Midbrain (tissue), 1 donor: ENCODE results near the gene SYCE3.
"Not testable (repeated sequence)": the region's sequence is repeated elsewhere in the genome, so short reads cannot be mapped to it uniquely, and the experiment has no call there.

Experiments used
- DNase-seq: peaks from one replicate; lab custom pipeline; 2025; lab: John Stamatoyannopoulos, UW

SYCE3 gene

DNA sequence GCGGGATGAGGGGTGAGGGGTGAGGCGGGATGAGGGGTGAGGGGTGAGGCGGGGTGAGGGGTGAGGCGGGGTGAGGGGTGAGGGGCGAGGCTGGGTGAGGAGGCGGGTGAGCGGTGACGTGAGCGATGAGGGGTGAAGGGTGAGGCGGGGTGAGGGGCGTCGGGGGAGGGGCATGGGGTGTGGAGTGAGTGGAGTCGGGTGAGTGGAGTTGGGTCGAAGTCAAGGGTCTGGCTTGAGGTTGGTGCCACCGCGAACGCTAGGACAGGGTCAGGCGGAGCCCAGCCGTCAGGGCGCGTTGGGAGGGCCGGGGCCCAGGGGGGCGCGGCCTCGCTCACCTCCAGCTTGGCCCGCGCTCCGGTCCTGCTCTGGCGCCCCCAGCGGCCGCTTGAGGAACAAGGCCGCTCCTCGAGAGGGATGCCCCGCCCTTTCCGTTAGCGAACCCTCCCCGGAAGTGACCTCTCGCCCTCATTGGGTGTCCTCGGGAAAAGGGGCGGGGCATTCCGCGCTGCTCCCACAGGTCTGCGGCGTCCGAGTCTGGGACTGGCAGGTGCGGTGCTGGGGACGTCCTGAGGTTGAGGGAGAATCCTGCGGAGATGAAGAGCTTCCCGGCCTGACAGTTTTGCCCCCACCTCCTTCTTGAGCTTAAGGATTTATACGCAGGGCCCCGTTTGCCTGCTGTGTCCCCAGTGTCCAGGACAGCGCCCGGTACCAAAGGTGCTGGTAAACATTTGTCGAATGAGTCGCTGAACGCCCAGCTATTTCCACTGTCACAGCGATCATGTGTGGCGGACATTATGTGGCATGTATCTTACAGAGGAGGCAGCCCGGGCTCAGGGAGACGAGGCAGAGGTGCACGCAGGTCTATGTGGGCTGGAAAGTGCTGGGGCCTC is at the start of gene SYCE3:
TSS of gene SYCE3 (minus strand) at position 397 of the 890 bp plus-strand sequence. CDS start 6,514 bp downstream, outside the sequence.
- DNase-seq, result peak; percentile 97

DNA sequence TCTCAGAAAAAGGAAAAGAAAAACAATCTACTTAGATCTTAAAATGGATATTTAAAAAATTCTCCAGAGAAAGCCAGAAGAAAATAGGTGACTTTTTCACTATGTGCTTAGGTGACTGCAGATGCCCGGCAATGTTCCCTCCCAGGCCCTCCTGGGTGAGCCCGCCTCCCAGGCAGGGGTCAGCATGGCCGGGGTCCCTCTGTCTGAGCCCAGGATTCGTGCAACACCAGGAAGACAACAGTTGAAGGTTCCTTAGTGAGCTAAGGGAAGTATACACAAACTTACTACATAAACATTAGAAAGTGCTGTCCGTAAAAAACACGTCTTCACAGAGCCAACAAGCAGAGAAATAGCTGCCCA is 49.4 kb upstream of the SYCE3 start:
- no peak for DNase-seq

DNA sequence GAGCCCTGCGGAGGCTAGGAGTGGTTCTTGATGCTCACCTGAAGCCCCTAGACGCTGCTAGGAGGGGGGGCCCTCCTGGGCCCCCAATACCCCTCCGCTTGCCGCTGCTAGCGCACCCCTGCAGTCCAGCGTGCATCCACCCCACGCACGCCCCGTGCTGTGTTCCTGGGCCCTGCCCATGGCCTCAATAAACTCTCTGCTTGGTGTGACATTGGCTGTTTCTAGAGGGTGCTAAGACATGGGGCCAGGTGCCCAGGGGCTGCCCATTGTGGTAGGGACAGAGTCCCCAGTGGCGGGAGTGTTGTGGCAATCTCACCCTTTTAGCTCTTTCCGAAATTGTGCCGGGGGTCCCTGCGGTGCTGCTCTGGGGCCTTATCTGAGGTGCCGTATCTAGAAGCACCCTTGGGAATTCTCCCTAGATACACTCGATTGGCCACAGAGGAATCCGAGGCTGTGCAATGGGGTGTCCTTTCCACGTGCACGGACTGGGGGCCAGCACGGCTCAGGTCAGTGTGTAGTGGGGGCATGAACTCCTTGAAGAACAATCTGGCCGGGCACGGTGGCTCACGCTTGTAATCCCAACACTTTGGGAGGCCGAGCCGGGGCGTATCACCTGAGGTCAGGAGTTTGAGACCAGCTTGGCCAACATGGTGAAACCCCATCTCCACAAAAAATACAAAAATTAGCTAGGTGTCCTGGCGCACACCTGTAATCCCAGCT is 48.8 kb upstream of the SYCE3 start:
- no peak for DNase-seq

GRCh38 chr22:50610581-50610980 is 47.9 kb upstream of the SYCE3 start:
- DNase-seq, result no peak

DNA sequence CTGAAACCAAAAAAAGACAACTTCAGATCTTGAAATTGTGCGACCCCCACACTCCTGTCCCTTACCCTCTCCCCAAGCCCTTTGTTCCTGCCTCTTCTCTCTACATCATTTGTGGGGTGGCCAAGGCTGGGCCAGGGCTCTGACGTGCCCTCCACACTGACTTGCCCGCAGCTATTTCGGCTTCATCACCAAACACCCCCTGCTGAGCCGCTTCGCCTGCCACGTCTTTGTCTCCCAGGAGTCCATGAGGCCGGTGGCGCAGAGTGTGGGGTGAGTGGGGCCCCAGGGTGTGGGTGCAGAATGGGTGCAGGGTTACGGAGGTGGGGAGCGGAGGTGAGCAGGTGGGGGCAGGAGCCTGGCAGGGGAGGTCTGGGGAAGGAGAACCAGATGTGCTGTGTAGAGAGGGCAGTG is 47.3 kb upstream of the SYCE3 start:
- no peak for DNase-seq

GRCh38 chr22:50609599-50609998 is 46.9 kb upstream of the SYCE3 start:
- DNase-seq, result no peak

DNA sequence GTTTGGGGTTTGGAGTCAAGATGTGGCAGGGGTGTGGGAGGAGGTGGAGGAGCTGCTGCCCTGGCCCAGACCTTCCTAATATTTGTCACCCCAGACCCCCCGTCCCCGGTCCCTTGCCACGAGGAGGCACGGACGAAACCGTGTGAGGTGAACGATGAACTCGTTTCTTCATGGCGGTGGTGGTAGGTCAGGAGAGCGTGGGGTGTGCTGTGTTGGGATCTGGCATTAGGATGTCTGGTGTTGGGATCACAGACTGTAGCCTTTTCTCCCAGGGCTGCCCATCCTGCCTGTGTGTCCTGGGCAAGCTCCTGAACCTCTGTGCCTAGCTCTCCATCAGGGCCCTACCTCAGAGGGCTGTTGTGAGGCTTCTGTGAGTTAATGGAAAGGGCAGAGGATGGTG is 46.3 kb upstream of the SYCE3 start:
- DNase-seq, result no peak

DNA sequence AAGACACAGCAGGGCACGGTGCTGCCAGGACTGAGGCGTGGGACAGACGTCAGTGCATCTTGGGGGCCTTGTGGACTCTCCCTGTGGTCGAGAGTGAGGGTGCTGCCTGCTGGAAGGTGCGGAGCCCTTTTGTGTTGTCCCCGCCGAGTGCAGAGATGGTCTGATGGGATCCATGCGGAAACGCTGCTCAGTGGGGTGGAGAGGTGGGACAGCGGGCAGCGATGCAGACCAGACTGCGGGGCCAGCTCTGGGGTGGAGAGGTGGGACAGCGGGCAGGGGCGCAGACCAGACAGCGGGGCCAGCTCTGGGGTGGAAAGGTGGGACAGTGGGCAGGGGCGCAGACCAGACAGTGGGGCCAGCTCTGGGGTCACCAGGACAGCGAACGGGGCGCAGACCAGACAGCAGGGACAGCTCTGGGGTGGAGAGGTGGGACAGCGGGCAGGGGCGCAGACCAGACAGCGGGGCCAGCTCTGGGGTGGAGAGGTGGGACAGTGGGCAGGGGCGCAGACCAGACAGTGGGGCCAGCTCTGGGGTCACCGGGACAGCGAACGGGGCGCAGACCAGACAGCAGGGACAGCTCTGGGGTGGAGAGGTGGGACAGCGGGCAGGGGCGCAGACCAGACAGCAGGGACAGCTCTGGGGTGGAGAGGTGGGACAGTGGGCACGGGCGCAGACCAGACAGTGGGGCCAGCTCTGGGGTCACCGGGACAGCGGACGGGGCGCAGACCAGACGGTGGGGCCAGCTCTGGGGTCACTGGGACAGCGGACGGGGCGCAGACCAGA is 45.5 kb upstream of the SYCE3 start:
- not testable (repeated sequence) for DNase-seq

- DNase-seq, result no peak
Measured at GRCh38 chr22:50607659-50608020, 44.9 kb upstream of the SYCE3 start.

DNA sequence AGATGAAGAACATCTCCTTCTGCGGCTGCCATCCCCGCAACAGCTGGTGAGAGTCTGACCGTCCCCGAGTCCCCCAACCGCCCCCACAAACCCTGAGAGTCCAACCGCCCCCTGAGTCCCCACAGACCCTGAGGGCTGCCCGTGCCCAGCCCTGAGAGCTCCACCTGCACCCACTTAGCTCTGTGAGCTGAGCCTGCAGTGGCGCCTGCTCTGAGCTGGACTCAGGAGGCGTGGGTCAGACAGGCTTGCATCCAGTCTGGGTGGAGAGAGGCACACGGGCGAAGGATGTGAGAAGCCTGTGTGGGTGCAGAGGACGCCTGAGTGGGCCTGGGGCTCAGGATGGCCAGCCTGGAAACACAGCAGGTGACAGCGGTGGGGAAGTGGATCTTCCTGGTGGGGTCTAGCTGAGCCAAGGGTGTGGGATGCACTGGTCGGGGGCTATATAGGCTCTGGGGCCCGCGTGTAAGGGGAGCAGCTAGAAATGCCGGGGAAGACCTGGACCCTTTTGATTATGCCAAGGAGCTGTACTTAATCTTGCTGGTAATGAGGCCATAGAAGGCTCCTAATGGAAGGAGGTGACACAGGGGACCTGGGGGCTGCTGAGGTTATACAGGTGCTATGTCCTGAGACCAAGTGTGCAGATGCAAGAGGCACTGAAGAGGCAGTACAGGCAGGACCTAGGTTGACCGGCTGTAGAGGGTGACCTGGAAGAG is 44.4 kb upstream of the SYCE3 start:
- no peak for DNase-seq

GRCh38 chr22:50606165-50606945 is 43.6 kb upstream of the SYCE3 start:
- DNase-seq, result no peak

GRCh38 chr22:50605613-50606074 is 42.9 kb upstream of the SYCE3 start:
- DNase-seq, result no peak

GRCh38 chr22:50605002-50605612 is 42.4 kb upstream of the SYCE3 start:
- no peak for DNase-seq

GRCh38 chr22:50604256-50605001 is 41.7 kb upstream of the SYCE3 start:
- no peak for DNase-seq

- no peak for DNase-seq
Measured at GRCh38 chr22:50603511-50604255, 41.0 kb upstream of the SYCE3 start.

GRCh38 chr22:50602338-50602700 is 39.6 kb upstream of the SYCE3 start:
- DNase-seq, result no peak

DNA sequence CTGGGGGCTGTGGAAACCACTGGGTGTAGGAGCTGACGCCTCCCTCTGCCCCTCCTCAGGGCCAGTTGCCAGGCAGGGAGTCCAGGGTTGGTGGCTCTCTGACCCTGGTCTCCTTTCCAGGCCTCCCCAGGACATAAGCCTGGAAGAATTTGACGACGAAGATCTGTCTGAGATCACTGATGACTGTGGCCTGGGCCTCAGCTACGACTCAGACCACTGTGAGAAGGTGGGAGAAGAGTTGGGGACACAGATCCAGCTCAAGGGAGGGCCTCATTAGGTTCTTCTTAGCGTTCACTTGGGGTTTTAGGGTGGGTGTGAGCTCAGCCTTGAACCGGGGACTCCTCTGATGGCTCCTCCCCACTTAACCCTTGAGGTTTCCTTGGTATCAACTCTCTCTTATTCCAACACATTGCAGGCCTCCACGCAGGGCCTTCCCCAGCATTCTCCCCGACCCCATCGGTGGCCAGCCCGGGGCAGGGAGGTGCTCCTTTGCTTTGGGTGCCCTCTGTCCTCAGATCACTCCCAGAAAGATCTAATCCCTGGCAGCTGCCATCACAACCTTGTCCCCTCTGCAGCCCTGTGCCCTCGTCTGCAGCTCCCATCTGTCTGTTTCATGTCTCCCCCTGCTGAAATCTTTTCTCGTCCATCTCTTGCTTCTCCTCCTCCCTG is 39.1 kb upstream of the SYCE3 start:
- no peak for DNase-seq

DNA sequence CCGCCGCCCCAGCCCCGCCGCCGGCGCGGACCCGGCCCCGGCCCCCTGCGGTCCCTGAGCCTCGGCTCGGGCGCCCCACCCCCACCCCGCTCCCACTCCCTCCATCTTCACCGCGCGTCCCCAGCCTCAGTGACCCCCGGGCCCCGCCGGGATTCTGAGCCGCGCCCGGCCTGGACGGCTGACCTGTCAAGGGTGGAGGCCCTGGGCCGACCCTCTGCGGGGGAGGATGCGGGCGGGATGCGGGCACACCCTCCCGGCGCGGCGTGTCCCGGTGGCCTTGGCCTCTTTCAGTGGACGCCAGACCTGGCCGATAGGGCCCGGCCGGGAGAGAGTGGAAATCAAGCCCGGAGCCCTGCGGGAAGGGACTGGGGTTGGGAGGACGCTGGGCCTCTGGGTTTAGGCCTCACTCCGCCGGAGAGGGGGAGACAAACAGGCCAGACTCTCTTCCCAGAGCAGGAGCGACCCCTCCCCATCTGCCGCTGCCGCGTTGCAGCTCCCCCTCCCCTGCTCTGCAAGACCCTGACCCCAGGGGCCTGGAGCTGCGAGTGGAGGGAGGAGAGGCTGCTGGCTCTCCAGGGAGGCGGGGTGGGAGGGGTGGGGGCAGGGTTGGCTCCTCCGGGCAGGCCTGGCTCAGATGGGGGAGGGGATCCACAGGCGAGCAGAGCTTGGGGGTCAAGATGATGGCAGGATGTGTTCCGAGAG is 38.4 kb upstream of the SYCE3 start:
- no peak for DNase-seq
